K562 (cell line): ENCODE results near the gene CAPRIN2. TPM values are rescaled to one million over a fixed set of nuclear protein-coding genes. Genes with fewer than 3 reads are reported as not detected.

Experiments
- ATAC-seq: fragments of 200-7000 bp; cut with Tn5 transposase; 3 replicates; pipeline ENCODE4 v1.9.1; 2020; ENCODE audit warnings: moderate library complexity
- BruUV-seq: library from RNA; stranded (reverse); fragments of 400-500 nt; replicated peaks from 2 replicates; lab custom pipeline; 2021; lab: Mats Ljungman, UMichigan
- CTCF ChIA-PET: fragments of 300-600 bp; formaldehyde crosslinking; extraction: SDS; loops from one replicate; lab custom pipeline; 2021; ENCODE audit warnings: low intra/inter-chr PET ratio; lab: Yijun Ruan, JAX
- POLR2A ChIA-PET: fragments of 300-600, 350-650 bp; sonication (Branson Sonifier 250); formaldehyde crosslinking; extraction: SDS; loops from one replicate; lab custom pipeline; 2021; ENCODE audit warnings: antibody characterized with exemption, inconsistent platforms; lab: Yijun Ruan, JAX
- DNase-seq, 4 experiments: peaks; one replicate each; pipeline versions ENCODE4 v3.0.0 to v3.0.0-alpha.2; 2011 to 2018; ENCODE audit warnings: low spot score in 3 of 4, mixed read lengths in 3 of 4; ENCODE audit errors: extremely low read depth in 1 of 4
- FAIRE-seq: peaks from 2 replicates; lab custom pipeline; 2011; peaks lifted over from hg19 to GRCh38; lab: Jason Lieb, UNC
- H2AFZ ChIP-seq: 2 replicates; pipeline ENCODE4 v1.6.0; 2011; ENCODE audit warnings: low read depth, low read length, control low read depth, inconsistent platforms
- H3K27ac ChIP-seq: fragments of 200-600 bp; 3 replicates; pipeline ENCODE4 v1.8.0; 2011; ENCODE audit warnings: low read depth, mild to moderate bottlenecking, control low read depth, inconsistent platforms, low read length, moderate library complexity, mixed read lengths; ENCODE audit errors: extremely low read depth
- H3K27me3 ChIP-seq, 2 experiments: fragments of 300-600 bp in 1 of 2; 2 replicates in 1 of 2; 3 replicates in 1 of 2; pipeline versions ENCODE4 v1.6.0 to v1.8.0; 2011; ENCODE audit warnings: inconsistent platforms in 2 of 2, low read length in 2 of 2, mild to moderate bottlenecking in 1 of 2, mixed read lengths in 1 of 2, moderate library complexity in 1 of 2; ENCODE audit not compliant: control insufficient read depth in 2 of 2, insufficient read depth in 2 of 2
- H3K36me3 ChIP-seq: fragments of 300-600 bp; 3 replicates; pipeline ENCODE4 v1.8.0; 2011; ENCODE audit warnings: mild to moderate bottlenecking, low read length, inconsistent platforms; ENCODE audit not compliant: control insufficient read depth, insufficient read depth
- H3K4me1 ChIP-seq, 2 experiments: fragments of 200-600 bp in 1 of 2; replicated peaks in 1 of 2; 2 replicates in 1 of 2; 3 replicates in 1 of 2; pipeline versions ENCODE4 v1.5.1 to v1.8.0; 2011; ENCODE audit warnings: inconsistent platforms in 2 of 2, low read length in 2 of 2, mild to moderate bottlenecking in 1 of 2, mixed read lengths in 1 of 2, moderate library complexity in 1 of 2; ENCODE audit not compliant: control insufficient read depth in 2 of 2, insufficient read depth in 2 of 2
- H3K4me2 ChIP-seq: 2 replicates; pipeline ENCODE4 v1.6.1; 2011; ENCODE audit warnings: low read length, control low read depth, inconsistent platforms, mixed read lengths; ENCODE audit not compliant: insufficient read depth
- H3K4me3 ChIP-seq: fragments of 200-600 bp; sonication (generic), shearing (Covaris generic); 2 replicates; pipeline ENCODE4 v1.5.1; 2016; ENCODE audit warnings: control low read depth, inconsistent platforms
- H3K79me2 ChIP-seq: fragments of 200-600 bp; 3 replicates; pipeline ENCODE4 v1.8.0; 2011; ENCODE audit warnings: low read length, inconsistent platforms; ENCODE audit not compliant: control insufficient read depth, insufficient read depth
- H3K9ac ChIP-seq, 2 experiments: 2 replicates each; pipeline versions ENCODE4 v1.6.0 to v1.6.1; 2011; ENCODE audit warnings: low read depth in 2 of 2, low read length in 2 of 2, control low read depth in 1 of 2, inconsistent platforms in 1 of 2, mild to moderate bottlenecking in 1 of 2, mixed read lengths in 1 of 2; ENCODE audit not compliant: insufficient read depth in 1 of 2
- H3K9me1 ChIP-seq: one replicate; pipeline ENCODE4 v1.6.0; 2011; ENCODE audit warnings: inconsistent platforms, mild to moderate bottlenecking, low read length, moderate library complexity; ENCODE audit not compliant: control insufficient read depth, insufficient read depth
- H3K9me3 ChIP-seq: replicated peaks from 2 replicates; pipeline ENCODE4 v1.5.1; 2011; ENCODE audit warnings: low read depth, low read length, inconsistent platforms; ENCODE audit not compliant: control insufficient read depth, insufficient read depth
- H4K20me1 ChIP-seq: replicated peaks from 2 replicates; pipeline ENCODE4 v1.6.1; 2011; ENCODE audit warnings: low read length, inconsistent platforms, mixed read lengths; ENCODE audit not compliant: control insufficient read depth, insufficient read depth
- ARID3A ChIP-seq: IDR thresholded peaks from 2 replicates; pipeline ENCODE4 v1.6.1; 2012; ENCODE audit warnings: low read depth, low read length, improper control_type of control experiment, borderline replicate concordance
- CBX1 ChIP-seq: sonication (generic); IDR thresholded peaks from 2 replicates; pipeline ENCODE4 v1.6.1; 2016; ENCODE audit warnings: antibody characterized with exemption, low read depth, mild to moderate bottlenecking
- CBX8 ChIP-seq: fragments of 200-600 bp; sonication (generic); IDR thresholded peaks from 2 replicates; pipeline ENCODE4 v1.6.1; 2012; ENCODE audit warnings: borderline replicate concordance, mixed run types, low read depth, mild to moderate bottlenecking, moderate library complexity, mixed read lengths, low read length, control low read depth, inconsistent platforms; ENCODE audit not compliant: poor library complexity, severe bottlenecking; ENCODE audit errors: extremely low read depth
- E2F1 ChIP-seq: sonication (generic); formaldehyde crosslinking; IDR thresholded peaks from 2 replicates; pipeline ENCODE4 v1.8.1; 2023; ENCODE audit warnings: mild to moderate bottlenecking, missing genetic modification reagents, moderate library complexity
- GATA2 ChIP-seq: sonication (generic); formaldehyde crosslinking; IDR thresholded peaks from 2 replicates; pipeline ENCODE4 v1.4.0; 2020; ENCODE audit warnings: mild to moderate bottlenecking, missing genetic modification reagents
- HMBOX1 ChIP-seq: sonication (generic); IDR thresholded peaks from 2 replicates; pipeline ENCODE4 v1.6.1; 2016
- HNRNPLL ChIP-seq: fragments of 200-400 bp; formaldehyde crosslinking; IDR thresholded peaks from 2 replicates; pipeline ENCODE4 v1.6.1; 2017; ENCODE audit warnings: low read length, low read depth, mild to moderate bottlenecking; ENCODE audit not compliant: poor library complexity, severe bottlenecking
- RFX7 ChIP-seq: fragments of 250-450 bp; sonication (Bioruptor Pico); IDR thresholded peaks from 2 replicates; pipeline ENCODE4 v1.5.1; 2021; ENCODE audit warnings: mild to moderate bottlenecking
- SRSF3 ChIP-seq: fragments of 200-400 bp; formaldehyde crosslinking; IDR thresholded peaks from 2 replicates; pipeline ENCODE4 v1.6.1; 2016; ENCODE audit warnings: mild to moderate bottlenecking, low read length, moderate library complexity; ENCODE audit not compliant: insufficient read depth
- ZNF551 ChIP-seq: fragments of 250-450 bp; sonication (Bioruptor Pico); IDR thresholded peaks from 2 replicates; pipeline ENCODE4 v1.5.0; 2021; ENCODE audit warnings: mild to moderate bottlenecking, moderate library complexity
- WGBS: fragments of 100-300 bp; shearing (Covaris generic); methylation state at CpG from one replicate; pipeline ENCODE4 v1.1.6; 2016; ENCODE audit warnings: low coverage, mixed read lengths; ENCODE audit not compliant: insufficient coverage; ENCODE audit errors: missing lambda C conversion rate; 5-methylcytosine and 5-hydroxymethylcytosine counted together
- in situ Hi-C: fragments of 300-500 bp; cut with MboI; formaldehyde crosslinking; loops from 4 replicates; pipeline ENCODE4 v1.15.0; 2018; ENCODE audit warnings: inconsistent platforms, mixed read lengths
- intact Hi-C: fragments of 100-400 bp; cut with micrococcal nuclease; formaldehyde crosslinking; loops from 2 replicates; pipeline ENCODE4 v1.14.2; 2022
- polyA plus RNA-seq, 8 experiments: library from polyadenylated mRNA; depleted of rRNA in 4 of 8; stranded (reverse) in 5 of 8; unstranded in 3 of 8; fragments of >200 nt; fragmentation: Nextera tagmentation in 2 of 8; fragmentation: Illumina TruSeq in 1 of 8; extraction: Ambion mirVana in 2 of 8; extraction: Trizol in 1 of 8; gene quantifications; 2 replicates each; pipeline versions ENCODE4 v1.2.1 to v1.2.3, GENCODE V29; 2011 to 2014; ENCODE audit warnings: inconsistent platforms in 1 of 8, missing spikeins in 1 of 8
- total RNA-seq, 7 experiments: library from RNA; depleted of rRNA in 6 of 7; stranded (reverse); fragments of >200 nt in 6 of 7; fragmentation: Illumina TruSeq in 2 of 7; extraction: Trizol in 2 of 7; gene quantifications; 2 replicates each; pipeline versions ENCODE4 v1.2.1 to v1.2.3, GENCODE V29; 2011 to 2021; ENCODE audit warnings: low replicate concordance in 1 of 7

CAPRIN2 gene
- total and polyA plus RNA-seq, 9 of the 15 experiments (the other 6 are each of a cell fraction or from before 2014, with no cell fraction given), result 2.3 to 14.5 (median 8.9) TPM

- 94% methylated on average over 1 of the region's 1 CpG for WGBS
- ATAC-seq (no peak), DNase-seq (no peak)
- Histone ChIP-seq H3K79me2 (no peaks in the 10 kb centered on the region), H3K9me3 (no peaks in the 10 kb centered on the region; the same call in 1 of the 2 replicates), H3K27ac (no peak overlapping the region), H3K4me1 (no peaks in the 10 kb centered on the region), H3K36me3 (peaks cover 53% of the 10 kb centered on the region), H3K4me3 (no peak overlapping the region), H2AFZ (no peak overlapping the region), H3K9ac (no peak overlapping the region), H3K27me3 (no peaks in the 10 kb centered on the region)
- BruUV-seq, result no TSS peak
- intact Hi-C loops, result no loop called here
- in situ Hi-C loops, result no loop called here
- POLR2A ChIA-PET, result no interaction called here
- CTCF ChIA-PET, result no interaction called here
- TF ChIP-seq GATA2, result no peak
- TF ChIP-seq SRSF3, result no peak
- TF ChIP-seq HNRNPLL, result no peak
- TF ChIP-seq E2F1 (CRISPR knock-in tag), result no peak
- TF ChIP-seq ZNF551 (CRISPR knock-in tag), result no peak
- TF ChIP-seq CBX1, result no peak
- no peak for TF ChIP-seq HMBOX1
- no peak for TF ChIP-seq ARID3A
- no peak for TF ChIP-seq CBX8
- TF ChIP-seq RFX7 (CRISPR knock-in tag), result no peak
- TF ChIP-seq, all 486 proteins: peak for 0
- no peak overlapping the region for H3K4me2 ChIP-seq
- no peaks in the 10 kb centered on the region for H3K9me1 ChIP-seq
- FAIRE-seq, result no peak
- no peaks in the 10 kb centered on the region for H4K20me1 ChIP-seq
Observed at GRCh38 chr12:30678221-30678620, 76.5 kb downstream of the CAPRIN2 start.
